ENCODE data around the gene FOXE3.
"Not testable (repeated sequence)": the region's sequence is repeated elsewhere in the genome, so short reads cannot be mapped to it uniquely, and the experiment has no call there.

The FOXE3 gene

DNA sequence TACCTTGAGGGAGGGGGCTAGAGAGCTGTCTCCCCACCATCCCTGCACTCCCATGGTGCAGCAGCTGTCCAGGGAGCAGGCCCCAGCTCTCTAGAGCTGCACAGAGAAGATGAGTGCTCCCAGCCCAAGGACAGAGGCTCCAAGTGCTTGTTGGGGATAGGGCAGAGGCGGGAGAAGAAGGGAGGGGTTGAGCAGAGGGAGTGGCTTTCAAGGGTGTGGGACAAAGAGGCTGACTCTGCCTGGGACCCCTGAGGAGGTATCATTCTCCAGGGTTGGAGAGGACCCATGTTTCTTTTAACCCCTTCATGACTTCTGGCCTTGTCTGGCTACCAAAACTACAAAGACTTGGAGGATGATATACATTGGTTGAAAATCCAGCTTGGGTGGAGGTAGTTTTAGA, 36.3 kb downstream of the FOXE3 start:
- DNase-seq = no peak

DNA sequence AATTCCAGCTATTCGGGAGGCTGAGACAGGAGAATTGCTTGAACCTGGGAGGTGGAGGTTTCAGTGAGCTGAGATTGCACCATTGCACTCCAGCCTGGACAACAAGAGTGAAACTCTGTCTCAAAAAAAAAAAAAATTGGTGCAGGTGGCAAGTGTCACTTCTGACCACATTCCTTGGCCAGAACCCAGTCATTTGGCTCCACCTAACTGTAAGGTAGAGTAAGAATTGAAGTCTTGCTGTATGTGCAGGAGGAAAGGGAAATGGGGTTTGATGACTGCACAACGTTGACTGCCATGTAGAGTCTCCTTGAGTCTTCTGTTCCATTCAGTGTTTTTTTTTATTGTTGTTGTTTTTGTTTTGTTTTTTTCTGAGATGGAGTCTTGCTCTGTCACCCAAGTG, 37.8 kb downstream of the FOXE3 start:
- not testable (repeated sequence) for DNase-seq

DNA sequence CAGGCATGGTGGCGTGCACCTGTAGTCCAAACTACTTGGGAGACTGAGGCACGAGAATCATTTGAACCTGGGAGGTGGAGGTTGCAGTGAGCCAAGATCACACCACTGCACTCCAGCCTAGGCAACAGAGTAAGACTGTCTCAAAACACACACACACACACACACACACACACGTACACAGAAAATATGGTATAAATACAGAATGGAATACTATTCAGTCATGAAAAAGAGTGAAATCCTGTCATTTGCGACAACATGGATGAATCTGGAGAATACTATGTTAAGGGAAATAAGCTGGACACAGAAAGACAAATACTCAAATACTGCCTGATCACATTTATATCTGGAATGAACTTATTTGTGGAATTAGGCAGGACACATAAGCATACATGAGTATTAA, 40.2 kb downstream of the FOXE3 start:
- no peak for DNase-seq

DNA sequence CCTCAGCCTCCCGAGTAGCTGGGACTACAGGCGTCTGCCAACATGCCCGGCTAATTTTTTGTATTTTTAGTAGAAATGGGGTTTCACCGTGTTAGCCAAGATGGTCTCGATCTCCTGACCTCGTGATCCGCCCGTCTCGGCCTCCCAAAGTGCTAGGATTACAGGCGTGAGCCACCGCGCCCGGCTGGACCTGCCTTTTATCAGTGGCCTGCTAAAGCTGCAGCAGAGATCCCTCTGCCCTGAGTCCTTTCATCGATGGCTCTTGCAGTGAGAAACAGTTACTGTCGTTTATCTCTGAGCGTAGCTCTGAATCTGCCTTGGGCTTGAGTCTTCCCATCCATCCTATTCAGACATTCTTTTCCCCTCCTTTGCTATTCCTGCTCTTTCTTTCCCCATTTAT, 41.5 kb downstream of the FOXE3 start:
- DNase-seq = not testable (repeated sequence)

DNA sequence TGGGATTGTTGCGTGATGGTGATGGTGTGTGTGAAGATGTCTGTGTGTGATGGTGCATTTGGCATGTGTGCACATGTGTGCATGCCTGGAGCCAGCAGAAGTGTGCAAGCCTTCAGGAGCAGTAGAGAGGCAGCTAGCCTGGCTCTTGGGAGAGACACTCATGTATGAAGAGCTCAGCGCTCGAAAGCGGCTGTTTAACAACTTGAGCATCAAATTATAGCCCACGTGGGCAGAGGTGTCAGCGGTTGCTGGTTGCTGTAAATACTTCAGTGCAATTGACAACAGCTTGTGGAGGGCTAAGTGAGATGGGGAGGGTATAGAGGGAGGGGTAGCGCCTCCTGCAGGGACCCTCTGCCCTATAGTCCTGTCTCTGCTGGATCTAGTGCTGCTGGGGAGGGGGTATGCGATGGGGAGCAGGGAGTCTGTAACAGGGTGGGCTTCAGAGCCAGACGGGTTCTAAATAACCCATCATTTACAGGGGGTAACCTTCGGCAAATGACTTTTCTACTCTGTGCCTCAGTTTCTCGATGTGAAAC, 43.2 kb downstream of the FOXE3 start:
- no peak for DNase-seq

DNA sequence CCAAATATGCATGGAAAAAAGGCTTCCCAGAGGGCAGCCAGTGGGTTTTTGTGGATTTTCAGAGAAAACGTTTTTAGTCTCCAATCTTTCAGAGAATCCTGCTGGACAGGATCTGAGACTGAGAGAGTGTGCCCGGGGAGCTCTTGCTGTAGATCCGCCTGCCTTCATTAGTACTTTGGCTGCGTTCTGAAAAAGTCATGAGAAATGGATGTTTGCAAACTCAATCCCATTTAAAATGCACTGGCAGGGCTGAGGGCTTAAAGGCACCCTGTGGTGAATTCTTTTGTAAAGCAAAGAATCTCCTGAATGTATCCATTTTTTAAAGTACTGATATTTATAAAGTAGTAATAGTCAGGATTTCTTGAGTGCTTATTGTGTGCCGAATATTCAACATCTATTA, 44.0 kb downstream of the FOXE3 start:
- DNase-seq = no peak

DNA sequence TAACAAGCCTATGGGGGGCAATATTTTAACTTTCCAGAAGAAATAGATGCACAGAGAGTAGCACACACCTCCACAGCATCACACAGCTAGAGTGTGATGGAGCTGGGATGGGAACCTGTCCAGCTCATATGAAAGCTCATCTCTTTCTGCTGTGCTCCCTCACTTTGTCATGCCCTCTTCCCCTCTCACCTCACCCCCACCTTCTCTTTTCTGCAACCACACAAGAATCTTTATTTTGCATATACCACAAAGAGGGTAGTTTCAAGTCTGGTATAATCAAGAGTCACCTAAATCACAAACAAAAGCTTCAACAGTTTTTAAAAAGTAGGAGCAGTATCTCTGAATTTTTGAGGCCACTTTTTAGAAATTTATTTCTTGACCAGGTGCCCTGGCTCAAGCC, 44.4 kb downstream of the FOXE3 start:
- DNase-seq = no peak

DNA sequence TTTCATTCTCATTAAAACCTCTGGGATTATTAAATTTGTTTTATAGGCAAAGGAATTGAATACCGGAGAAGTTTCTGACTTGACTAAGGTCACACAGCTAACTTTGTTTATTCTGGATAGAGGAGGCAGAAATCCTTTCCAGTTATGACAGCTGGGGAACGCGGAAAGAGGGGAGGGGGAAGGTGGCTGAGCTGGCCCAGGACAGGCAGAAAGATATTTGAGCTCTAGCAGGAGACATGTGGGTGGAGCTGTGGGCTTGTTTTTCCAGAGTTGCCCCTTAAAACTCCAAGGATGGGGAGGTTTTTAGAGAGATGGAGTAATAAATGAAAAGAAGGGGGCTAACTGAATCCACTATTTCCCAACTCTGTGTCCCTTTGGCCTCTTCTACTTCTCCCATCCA, 49.5 kb downstream of the FOXE3 start:
- DNase-seq = no peak
